ENCODE data around the gene RAB40B.
"Not testable (repeated sequence)": the region's sequence is repeated elsewhere in the genome, so short reads cannot be mapped to it uniquely, and the experiment has no call there.

RAB40B gene

DNA sequence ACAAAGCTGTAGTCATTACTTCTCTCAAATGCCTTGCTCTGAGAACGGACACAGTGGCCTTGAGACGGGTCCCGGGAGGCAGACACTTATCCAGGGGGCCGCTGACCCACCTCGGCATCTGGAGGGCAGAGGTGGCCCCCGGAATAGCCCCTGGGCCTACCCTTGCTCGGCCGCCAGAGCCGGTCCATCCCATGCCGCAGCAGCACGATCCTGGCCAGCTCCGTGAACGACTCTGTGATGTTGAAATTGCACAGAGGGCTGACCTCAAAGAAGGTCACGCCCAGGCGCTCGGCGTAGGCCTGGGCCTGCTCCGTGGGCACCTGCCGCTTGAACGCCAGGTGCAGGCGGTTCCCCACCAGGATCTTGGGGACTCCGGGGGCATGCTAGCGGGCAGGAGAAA, 40.2 kb downstream of the RAB40B start:
- ChIA-PET CTCF (interaction anchor here (1.2 kb wide), 1 partner anchor 10 kb away, joined by 8 read pairs; no protein-coding TSS in a partner anchor), POLR2A (ENCODE audit: low non-redundant PET) (interaction anchor here (0.6 kb wide), 1 partner anchor 325 kb away, joined by 3 read pairs; no protein-coding TSS in a partner anchor)
- H3K27ac ChIP-seq: no peak overlapping the region
- DNase-seq (ENCODE audit: low spot score): no peak
- TF ChIP-seq, protein P1, sequence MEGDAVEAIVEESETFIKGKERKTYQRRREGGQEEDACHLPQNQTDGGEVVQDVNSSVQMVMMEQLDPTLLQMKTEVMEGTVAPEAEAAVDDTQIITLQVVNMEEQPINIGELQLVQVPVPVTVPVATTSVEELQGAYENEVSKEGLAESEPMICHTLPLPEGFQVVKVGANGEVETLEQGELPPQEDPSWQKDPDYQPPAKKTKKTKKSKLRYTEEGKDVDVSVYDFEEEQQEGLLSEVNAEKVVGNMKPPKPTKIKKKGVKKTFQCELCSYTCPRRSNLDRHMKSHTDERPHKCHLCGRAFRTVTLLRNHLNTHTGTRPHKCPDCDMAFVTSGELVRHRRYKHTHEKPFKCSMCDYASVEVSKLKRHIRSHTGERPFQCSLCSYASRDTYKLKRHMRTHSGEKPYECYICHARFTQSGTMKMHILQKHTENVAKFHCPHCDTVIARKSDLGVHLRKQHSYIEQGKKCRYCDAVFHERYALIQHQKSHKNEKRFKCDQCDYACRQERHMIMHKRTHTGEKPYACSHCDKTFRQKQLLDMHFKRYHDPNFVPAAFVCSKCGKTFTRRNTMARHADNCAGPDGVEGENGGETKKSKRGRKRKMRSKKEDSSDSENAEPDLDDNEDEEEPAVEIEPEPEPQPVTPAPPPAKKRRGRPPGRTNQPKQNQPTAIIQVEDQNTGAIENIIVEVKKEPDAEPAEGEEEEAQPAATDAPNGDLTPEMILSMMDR (conservative IDR thresholded peaks at IDR 0.05; ENCODE audit: low read depth): no peak

DNA sequence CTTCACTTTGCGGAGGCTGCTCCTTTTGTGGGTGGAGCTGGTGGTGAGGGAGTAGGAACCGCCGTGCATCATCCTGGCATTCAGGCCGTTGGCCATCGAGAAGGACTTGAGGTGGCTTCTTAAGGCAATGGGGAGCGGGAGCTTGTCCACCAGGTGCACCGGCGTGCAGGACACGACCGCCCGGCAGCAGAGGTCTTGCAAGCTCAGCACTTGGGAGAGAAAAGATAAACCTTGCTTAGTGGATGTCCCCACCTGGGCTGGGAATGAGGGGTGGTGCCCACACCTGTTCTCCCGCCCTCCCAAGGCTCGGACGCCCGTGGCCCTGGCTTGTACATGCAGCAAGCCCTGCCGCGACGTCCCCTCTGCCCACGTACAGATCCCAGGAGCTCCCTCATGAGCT, 40.6 kb downstream of the RAB40B start:
- no peak for DNase-seq (ENCODE audit: low spot score)
- TF ChIP-seq, protein P1 (conservative IDR thresholded peaks at IDR 0.05; ENCODE audit: low read depth): no peak
- CTCF ChIA-PET: interaction anchor here (0.7 to 1.2 kb wide), 2 partner anchors 11 to 28 kb away, joined by 3 to 8 read pairs; no protein-coding TSS in a partner anchor
- POLR2A ChIA-PET (ENCODE audit: low non-redundant PET): interaction anchor here (0.6 kb wide), 1 partner anchor 325 kb away, joined by 3 read pairs; no protein-coding TSS in a partner anchor
- no peak overlapping the region for H3K27ac ChIP-seq

DNA sequence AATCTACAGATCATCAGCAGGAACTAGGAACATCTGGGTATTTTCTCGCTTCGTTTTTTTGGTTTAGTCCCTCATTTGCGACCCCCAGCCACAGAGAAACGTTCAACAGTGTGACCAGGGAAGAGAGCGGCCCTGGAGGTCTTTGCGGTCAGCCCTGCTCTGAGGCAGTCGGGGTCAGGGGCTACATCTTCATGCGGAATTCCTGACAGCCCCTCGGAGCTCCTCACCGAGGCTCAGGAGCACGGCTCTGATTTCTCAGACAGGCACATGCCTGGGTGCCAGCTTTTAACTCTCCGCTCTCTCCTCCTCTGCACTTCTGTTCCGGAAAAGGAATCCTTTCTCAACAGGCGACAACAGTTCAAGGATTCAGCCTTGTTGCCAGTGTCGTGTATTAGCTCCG, 42.2 kb downstream of the RAB40B start:
- DNase-seq (ENCODE audit: low spot score): no peak
- no peak overlapping the region for H3K27ac ChIP-seq
- POLR2A ChIA-PET (ENCODE audit: low non-redundant PET): no interaction called here
- CTCF ChIA-PET: no interaction called here
- TF ChIP-seq, protein P1 (conservative IDR thresholded peaks at IDR 0.05; ENCODE audit: low read depth): no peak

DNA sequence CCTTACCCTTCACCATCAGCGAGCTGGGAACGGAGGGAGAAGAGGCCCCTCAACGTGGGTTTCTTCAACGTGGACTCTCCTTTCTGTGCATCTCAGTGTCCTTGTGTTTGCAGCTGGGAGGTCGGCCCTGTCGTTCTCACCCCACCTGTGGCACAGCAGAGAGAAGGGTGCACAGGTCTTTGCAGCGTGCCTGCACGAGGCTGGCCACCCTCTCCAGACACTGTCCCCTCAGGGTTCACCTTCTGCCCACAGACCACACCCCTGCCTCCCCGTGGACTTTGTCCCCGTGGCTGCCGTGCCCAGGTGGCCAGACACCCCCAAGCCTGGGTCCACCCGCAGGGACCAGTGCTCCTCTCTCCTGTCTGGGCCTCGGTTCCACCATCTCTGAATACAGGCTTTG, 43.0 kb downstream of the RAB40B start:
- DNase-seq (ENCODE audit: low spot score): no peak
- TF ChIP-seq, protein P1 (conservative IDR thresholded peaks at IDR 0.05; ENCODE audit: low read depth): no peak
- ChIA-PET POLR2A (ENCODE audit: low non-redundant PET) (no interaction called here), CTCF (no interaction called here)
- no peak overlapping the region for H3K27ac ChIP-seq

DNA sequence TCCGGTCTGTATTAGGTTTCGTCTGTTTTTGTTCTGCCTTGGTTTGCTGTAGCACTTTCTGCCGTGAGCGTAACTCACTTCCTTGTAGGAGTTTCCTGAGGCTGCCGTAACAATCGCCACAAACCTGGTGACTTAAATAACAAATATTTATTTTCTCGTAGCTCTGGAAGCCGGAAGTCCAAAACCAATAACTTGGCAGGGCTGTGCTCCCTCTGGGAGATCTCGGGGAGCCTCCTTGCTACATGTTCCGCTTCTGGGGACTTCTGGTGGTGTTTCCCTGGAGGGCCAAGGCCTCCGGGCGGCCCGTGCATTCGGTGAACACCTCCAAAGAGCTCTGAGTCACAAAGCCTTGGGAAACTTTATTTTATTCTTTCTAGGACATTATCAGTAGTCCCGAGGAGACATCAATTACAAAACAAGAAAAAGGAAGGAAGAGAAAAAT, 43.4 kb downstream of the RAB40B start:
- DNase-seq (ENCODE audit: low spot score): no peak

DNA sequence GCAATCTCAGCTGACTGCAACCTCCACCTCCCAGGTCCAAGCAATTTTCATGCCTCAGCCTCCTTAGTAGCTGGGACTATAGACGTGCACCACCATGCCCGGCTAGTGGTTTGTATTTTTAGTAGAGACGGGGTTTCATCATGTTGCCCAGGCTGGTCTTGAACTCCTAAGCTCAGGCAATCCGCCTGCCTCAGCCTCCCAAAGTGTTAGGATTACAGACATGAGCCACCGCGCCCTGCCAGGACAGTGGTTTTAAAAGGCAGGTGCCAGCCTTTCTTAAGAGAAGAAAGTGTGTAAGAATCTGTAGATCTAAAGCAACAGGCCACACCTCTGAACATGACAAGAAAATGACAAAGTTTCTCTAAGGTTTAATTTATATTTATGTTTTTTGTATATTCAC, 43.9 kb downstream of the RAB40B start:
- CTCF ChIA-PET: interaction anchor here (1.0 kb wide), 1 partner anchor 14 kb away, joined by 3 read pairs; no protein-coding TSS in a partner anchor
- DNase-seq (ENCODE audit: low spot score); POLR2A ChIA-PET (ENCODE audit: low non-redundant PET): not testable (repeated sequence)
- peak overlapping the region; percentile 14; the same call in 1 of the 2 replicates for H3K27ac ChIP-seq

More for the DNA sequence above, 43.4 kb downstream of the RAB40B start:
- CTCF ChIA-PET: interaction anchor here (1.0 kb wide), 1 partner anchor 14 kb away, joined by 3 read pairs; no protein-coding TSS in a partner anchor
- POLR2A ChIA-PET (ENCODE audit: low non-redundant PET): no interaction called here
- no peak overlapping the region for H3K27ac ChIP-seq
- TF ChIP-seq, protein P1 (conservative IDR thresholded peaks at IDR 0.05; ENCODE audit: low read depth): no peak

DNA sequence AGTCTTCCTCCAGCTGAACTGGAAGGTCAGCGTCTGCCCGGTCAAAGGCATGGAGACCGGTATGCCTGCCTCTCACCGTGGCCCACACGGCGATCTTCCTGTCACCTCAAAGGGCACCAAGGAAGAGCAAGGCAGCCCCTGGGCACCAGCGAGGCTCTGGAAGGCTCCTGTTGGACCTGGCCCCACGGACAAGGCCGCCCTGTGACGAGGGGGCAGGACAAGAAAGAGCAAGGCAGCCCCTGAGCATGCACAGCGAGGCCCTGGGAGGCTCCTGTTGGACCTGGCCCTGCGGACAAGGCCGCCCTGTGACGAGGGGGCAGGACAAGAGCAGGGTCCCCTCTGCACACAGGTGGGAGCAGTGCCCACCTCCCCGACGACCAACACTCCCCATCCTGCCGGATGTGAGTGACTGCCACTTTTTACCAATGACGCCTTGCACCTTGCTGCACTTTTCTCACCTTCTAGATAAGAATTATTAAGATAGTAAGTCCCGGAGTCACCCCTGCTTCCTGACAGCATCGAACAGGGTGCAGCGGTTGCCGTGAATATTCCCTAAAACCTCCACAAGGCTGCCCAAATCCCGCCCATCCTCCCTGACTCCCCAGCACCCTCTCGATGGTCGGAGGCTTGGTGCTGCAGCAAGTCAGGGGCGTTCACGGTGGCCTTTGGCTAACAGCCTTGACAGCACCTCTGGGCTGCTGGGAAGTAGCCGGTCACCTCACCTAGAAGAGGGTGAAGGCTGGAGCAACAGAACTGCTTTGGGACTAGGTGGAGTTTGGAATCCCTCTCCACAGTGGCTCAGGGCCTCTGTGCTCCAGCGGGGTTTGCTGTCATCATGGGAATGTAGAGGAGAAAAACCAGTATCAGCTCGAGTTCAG, 44.6 kb downstream of the RAB40B start:
- ChIA-PET CTCF (interaction anchor here (1.0 kb wide), 1 partner anchor 15 kb away, joined by 3 read pairs; no protein-coding TSS in a partner anchor), POLR2A (ENCODE audit: low non-redundant PET) (no interaction called here)
- DNase-seq (ENCODE audit: low spot score): no peak
- TF ChIP-seq, protein P1 (conservative IDR thresholded peaks at IDR 0.05; ENCODE audit: low read depth): no peak
- peak overlapping the region; percentile 14; the same call in 1 of the 2 replicates for H3K27ac ChIP-seq
